OCI-LY7 (cell line): Measurements from ENCODE around the gene HSBP1L1. TPM values are rescaled to one million over a fixed set of nuclear protein-coding genes. Genes with fewer than 3 reads are reported as not detected.

Source experiments
- BruUV-seq: library from RNA; stranded (reverse); fragments of 400-500 nt; replicated peaks from 2 replicates; lab custom pipeline; 2021; lab: Mats Ljungman, UMichigan
- CTCF ChIA-PET: fragments of 300-600 bp; sonication (Branson Sonifier 250); formaldehyde crosslinking; loops from one replicate; lab custom pipeline; 2022; ENCODE audit warnings: antibody characterized with exemption; ENCODE audit not compliant: unreplicated experiment; lab: Charles Lee
- POLR2A ChIA-PET: fragments of 300-600 bp; sonication (Branson Sonifier 250); formaldehyde crosslinking; loops from one replicate; lab custom pipeline; 2022; ENCODE audit warnings: antibody characterized with exemption; lab: Charles Lee
- DNase-seq: peaks from one replicate; pipeline ENCODE4 v3.0.0-alpha.2; 2015; ENCODE audit warnings: low spot score
- H2AFZ ChIP-seq: fragments of 200-600 bp; sonication (generic), shearing (Covaris generic); 2 replicates; pipeline ENCODE4 v1.6.1; 2014; ENCODE audit warnings: mild to moderate bottlenecking, antibody characterized with exemption, low read length, moderate library complexity
- H3K27ac ChIP-seq: fragments of 200-600 bp; sonication (generic); 2 replicates; pipeline ENCODE4 v1.5.1; 2014; ENCODE audit warnings: mixed run types, low read depth, mild to moderate bottlenecking, moderate library complexity, low read length, inconsistent platforms; ENCODE audit not compliant: poor library complexity, severe bottlenecking
- H3K36me3 ChIP-seq: fragments of 200-600 bp; sonication (generic); 2 replicates; pipeline ENCODE4 v1.6.1; 2014; ENCODE audit warnings: mild to moderate bottlenecking, antibody characterized with exemption, low read length, moderate library complexity, mixed read lengths; ENCODE audit not compliant: insufficient read depth
- H3K4me1 ChIP-seq: fragments of 200-600 bp; sonication (generic); 2 replicates; pipeline ENCODE4 v1.5.1; 2014; ENCODE audit warnings: mild to moderate bottlenecking, low read length; ENCODE audit not compliant: insufficient read depth, poor library complexity, severe bottlenecking
- H3K4me2 ChIP-seq: fragments of 200-600 bp; sonication (generic); 2 replicates; pipeline ENCODE4 v1.6.1; 2014; ENCODE audit warnings: mild to moderate bottlenecking, low read length
- H3K4me3 ChIP-seq: fragments of 200-600 bp; sonication (generic); 2 replicates; pipeline ENCODE4 v1.5.1; 2014; ENCODE audit warnings: mild to moderate bottlenecking, low read depth, low read length; ENCODE audit not compliant: poor library complexity, severe bottlenecking
- H3K79me2 ChIP-seq: fragments of 200-600 bp; sonication (generic); 2 replicates; pipeline ENCODE4 v1.6.1; 2016; ENCODE audit warnings: low read depth, mild to moderate bottlenecking, low read length, moderate library complexity, mixed read lengths; ENCODE audit not compliant: insufficient read depth
- H3K9me2 ChIP-seq: fragments of 200-600 bp; sonication (generic); 2 replicates; pipeline ENCODE4 v1.6.1; 2016; ENCODE audit warnings: mild to moderate bottlenecking, low read length, mixed read lengths; ENCODE audit not compliant: insufficient read depth
- H3K9me3 ChIP-seq: fragments of 200-600 bp; sonication (generic); 2 replicates; pipeline ENCODE4 v1.6.1; 2014; ENCODE audit warnings: mild to moderate bottlenecking, mixed run types, low read length, mixed read lengths
- H4K20me1 ChIP-seq: fragments of 200-600 bp; sonication (generic); 2 replicates; pipeline ENCODE4 v1.6.1; 2014; ENCODE audit warnings: mild to moderate bottlenecking, antibody characterized with exemption, low read length, moderate library complexity, mixed read lengths; ENCODE audit not compliant: insufficient read depth
- CTCF ChIP-seq: fragments of 200-600 bp; sonication (generic); conservative IDR thresholded peaks from 2 replicates; pipeline ENCODE4 v1.5.1; 2014; ENCODE audit warnings: mild to moderate bottlenecking, antibody characterized with exemption, low read length, moderate library complexity, mixed read lengths
- EZH2phosphoT487 ChIP-seq: fragments of 200-600 bp; sonication (generic); IDR thresholded peaks from 2 replicates; pipeline ENCODE4 v1.6.1; 2018; ENCODE audit warnings: low read depth, borderline replicate concordance, mild to moderate bottlenecking, mixed run types, antibody characterized with exemption, low read length, moderate library complexity, mixed read lengths
- intact Hi-C: fragments of 100-400 bp; cut with micrococcal nuclease; formaldehyde crosslinking; loops from one replicate; pipeline ENCODE4 v1.10.0; 2022; ENCODE audit not compliant: unreplicated experiment
- total RNA-seq, 2 experiments: library from RNA; depleted of rRNA in 1 of 2; stranded (reverse); fragments of >200 nt in 1 of 2; shearing (Covaris generic) in 1 of 2; gene quantifications; 2 replicates each; pipeline ENCODE4 v1.2.3, GENCODE V29; 2014 to 2022

The HSBP1L1 gene
- total RNA-seq, 2 experiments from 2014 or later: not detected

- intact Hi-C loops: no loop called here
- BruUV-seq: no TSS peak
- no peaks in the 10 kb centered on the region for H3K4me1 ChIP-seq
- no peak overlapping the region for H3K27ac ChIP-seq
- H3K9me2 ChIP-seq: no peaks in the 10 kb centered on the region
- no peaks in the 10 kb centered on the region for H3K79me2 ChIP-seq
- H4K20me1 ChIP-seq: no peaks in the 10 kb centered on the region
- no peak overlapping the region for H2AFZ ChIP-seq
- ChIA-PET POLR2A (no interaction called here), CTCF (no interaction called here)
- no peak overlapping the region for H3K4me2 ChIP-seq
- no peaks in the 10 kb centered on the region for H3K36me3 ChIP-seq
- TF ChIP-seq EZH2phosphoT487 (no peak), CTCF (no peak)
- no peaks in the 10 kb centered on the region for H3K9me3 ChIP-seq
- H3K4me3 ChIP-seq: no peak overlapping the region
- DNase-seq: no peak
Observed at GRCh38 chr18:79916128-79916494, 48.3 kb upstream of the HSBP1L1 start.

GRCh38 chr18:79916546-79917168, 47.8 kb upstream of the HSBP1L1 start:
- intact Hi-C loops: no loop called here
- no TSS peak for BruUV-seq
- no peak for DNase-seq
- no peaks in the 10 kb centered on the region for H3K79me2 ChIP-seq
- no peaks in the 10 kb centered on the region for H4K20me1 ChIP-seq
- H2AFZ ChIP-seq: no peak overlapping the region
- no peak overlapping the region for H3K4me2 ChIP-seq
- H3K9me2 ChIP-seq: no peaks in the 10 kb centered on the region
- CTCF ChIA-PET: no interaction called here
- no peaks in the 10 kb centered on the region for H3K36me3 ChIP-seq
- no peak overlapping the region for H3K27ac ChIP-seq
- no peaks in the 10 kb centered on the region for H3K9me3 ChIP-seq
- no peaks in the 10 kb centered on the region for H3K4me1 ChIP-seq
- TF ChIP-seq EZH2phosphoT487 (no peak), CTCF (no peak)
- POLR2A ChIA-PET: no interaction called here
- no peak overlapping the region for H3K4me3 ChIP-seq

- no peaks in the 10 kb centered on the region for H3K9me2 ChIP-seq
- no peaks in the 10 kb centered on the region for H4K20me1 ChIP-seq
- no peaks in the 10 kb centered on the region for H3K79me2 ChIP-seq
- H3K36me3 ChIP-seq: no peaks in the 10 kb centered on the region
- no peak overlapping the region for H2AFZ ChIP-seq
- no peak for TF ChIP-seq CTCF
- no peak for TF ChIP-seq EZH2phosphoT487
- no peak overlapping the region for H3K4me3 ChIP-seq
- ChIA-PET CTCF (no interaction called here), POLR2A (no interaction called here)
- no peaks in the 10 kb centered on the region for H3K4me1 ChIP-seq
- no TSS peak for BruUV-seq
- H3K9me3 ChIP-seq: no peaks in the 10 kb centered on the region
- H3K27ac ChIP-seq: no peak overlapping the region
- intact Hi-C loops: no loop called here
- no peak overlapping the region for H3K4me2 ChIP-seq
- DNase-seq: no peak
Observed at GRCh38 chr18:79917169-79917852, 47.1 kb upstream of the HSBP1L1 start.
